HEK293 (cell line): ENCODE results near the gene RHCG.

Source experiments
- CTCF ChIP-seq: fragments of 450-650 bp; formaldehyde crosslinking; IDR thresholded peaks from 2 replicates; pipeline ENCODE4 v1.5.1; 2016; ENCODE audit warnings: missing biosample characterization, missing genetic modification characterization
- KLF1 ChIP-seq: fragments of 450-650 bp; formaldehyde crosslinking; IDR thresholded peaks from 2 replicates; pipeline ENCODE4 v1.5.1; 2016; ENCODE audit warnings: missing biosample characterization, missing genetic modification characterization
- KLF7 ChIP-seq: fragments of 450-650 bp; formaldehyde crosslinking; IDR thresholded peaks from 2 replicates; pipeline ENCODE4 v1.5.1; 2016; ENCODE audit warnings: missing biosample characterization, missing genetic modification characterization, borderline replicate concordance
- REST ChIP-seq: fragments of 450-650 bp; formaldehyde crosslinking; IDR thresholded peaks from 2 replicates; pipeline ENCODE4 v1.5.1; 2016; ENCODE audit warnings: missing biosample characterization, missing genetic modification characterization
- SP7 ChIP-seq: fragments of 450-650 bp; formaldehyde crosslinking; IDR thresholded peaks from 2 replicates; pipeline ENCODE4 v1.5.1; 2016; ENCODE audit warnings: missing biosample characterization, missing genetic modification characterization
- ZNF558 ChIP-seq: fragments of 450-650 bp; formaldehyde crosslinking; IDR thresholded peaks from 2 replicates; pipeline ENCODE4 v1.5.1; 2016; ENCODE audit warnings: missing biosample characterization, missing genetic modification characterization
- ZNF585B ChIP-seq: fragments of 450-650 bp; formaldehyde crosslinking; IDR thresholded peaks from 2 replicates; pipeline ENCODE4 v1.5.1; 2016; ENCODE audit warnings: missing biosample characterization, missing genetic modification characterization
- ZSCAN30 ChIP-seq: fragments of 450-650 bp; IDR thresholded peaks from 2 replicates; pipeline ENCODE4 v1.5.1; 2018; ENCODE audit warnings: missing biosample characterization, mild to moderate bottlenecking, missing genetic modification characterization, moderate library complexity

GRCh38 chr15:89495638-89496145 is 691 bp downstream of the RHCG start:
- TF ChIP-seq CTCF (tag by site-specific recombination) (no peak), ZSCAN30 (tag by site-specific recombination) (no peak), ZNF558 (tag by site-specific recombination) (no peak), KLF7 (tag by site-specific recombination) (no peak), REST (tag by site-specific recombination) (no peak), ZNF585B (no peak), SP7 (tag by site-specific recombination) (no peak), KLF1 (no peak)
